ENCODE results near the gene JADE2. TPM values are rescaled to one million over a fixed set of nuclear protein-coding genes. Genes with fewer than 3 reads are reported as not detected.

Gene JADE2
- total and polyA plus RNA-seq, 2 donors (not counting 3 experiments of a cell fraction or from before 2014, with no cell fraction given) = 11.6 to 31.1 TPM

GRCh38 chr5:134489227-134489944 is 36.1 kb upstream of the JADE2 start:
- Histone ChIP-seq H3K9me1 (replicated peaks; ENCODE audit: control insufficient read depth, extremely low read depth, insufficient read depth, low read length) (no peaks in the 10 kb centered on the region), H3K4me1 (ENCODE audit: control insufficient read depth, extremely low read depth, insufficient read depth, low read length) (no peaks in the 10 kb centered on the region), H3K79me2 (ENCODE audit: control insufficient read depth, insufficient read depth, low read length) (no peaks in the 10 kb centered on the region), H3K27me3 (ENCODE audit: control insufficient read depth in 2 of 2, insufficient read depth in 2 of 2, low read length in 2 of 2) (no peaks in the 10 kb centered on the region), H3K36me3 (ENCODE audit: control insufficient read depth in 2 of 2, extremely low read depth in 1 of 2, insufficient read depth in 2 of 2, low read length in 2 of 2) (no peaks in the 10 kb centered on the region), H4K20me1 (replicated peaks; ENCODE audit: control insufficient read depth, extremely low read depth, insufficient read depth, low read length) (no peaks in the 10 kb centered on the region), H2AFZ (ENCODE audit: low read depth, low read length) (no peak overlapping the region), H3K4me2 (ENCODE audit: insufficient read depth, low read length) (no peak overlapping the region), H3K4me3 (replicated peaks in 1 of 3; ENCODE audit: insufficient read depth in 1 of 3, low read depth in 1 of 3, low read length in 3 of 3) (no peak overlapping the region), H3K9ac (replicated peaks; ENCODE audit: extremely low read depth, insufficient read depth, low read length) (no peak overlapping the region), H3K9me3 (replicated peaks; ENCODE audit: control insufficient read depth, insufficient read depth, low read length) (no peaks in the 10 kb centered on the region), H3K27ac (ENCODE audit: insufficient read depth, low read depth, low read length) (no peak overlapping the region)
- TF ChIP-seq POLR2A (IDR thresholded peaks at IDR 0.05; ENCODE audit: low read depth, low read length) (no peak), JUN (IDR thresholded peaks at IDR 0.05; ENCODE audit: borderline replicate concordance, insufficient read depth, insufficient read length, low read depth) (no peak), FOS (IDR thresholded peaks at IDR 0.05; ENCODE audit: borderline replicate concordance, insufficient read depth, low read length) (no peak), MYC (IDR thresholded peaks at IDR 0.05; ENCODE audit: low read depth, low read length) (no peak), EZH2 (IDR thresholded peaks at IDR 0.05; ENCODE audit: borderline replicate concordance, low read depth, low read length, severe bottlenecking) (no peak), MAX (IDR thresholded peaks at IDR 0.05; ENCODE audit: insufficient read depth, insufficient read length) (no peak), POLR2AphosphoS5 (IDR thresholded peaks at IDR 0.05; ENCODE audit: insufficient read depth, low read depth, low read length) (no peak), GATA2 (IDR thresholded peaks at IDR 0.05; ENCODE audit: insufficient read depth, insufficient read length, low read depth, low read length) (no peak)
- TF ChIP-seq, protein P1, sequence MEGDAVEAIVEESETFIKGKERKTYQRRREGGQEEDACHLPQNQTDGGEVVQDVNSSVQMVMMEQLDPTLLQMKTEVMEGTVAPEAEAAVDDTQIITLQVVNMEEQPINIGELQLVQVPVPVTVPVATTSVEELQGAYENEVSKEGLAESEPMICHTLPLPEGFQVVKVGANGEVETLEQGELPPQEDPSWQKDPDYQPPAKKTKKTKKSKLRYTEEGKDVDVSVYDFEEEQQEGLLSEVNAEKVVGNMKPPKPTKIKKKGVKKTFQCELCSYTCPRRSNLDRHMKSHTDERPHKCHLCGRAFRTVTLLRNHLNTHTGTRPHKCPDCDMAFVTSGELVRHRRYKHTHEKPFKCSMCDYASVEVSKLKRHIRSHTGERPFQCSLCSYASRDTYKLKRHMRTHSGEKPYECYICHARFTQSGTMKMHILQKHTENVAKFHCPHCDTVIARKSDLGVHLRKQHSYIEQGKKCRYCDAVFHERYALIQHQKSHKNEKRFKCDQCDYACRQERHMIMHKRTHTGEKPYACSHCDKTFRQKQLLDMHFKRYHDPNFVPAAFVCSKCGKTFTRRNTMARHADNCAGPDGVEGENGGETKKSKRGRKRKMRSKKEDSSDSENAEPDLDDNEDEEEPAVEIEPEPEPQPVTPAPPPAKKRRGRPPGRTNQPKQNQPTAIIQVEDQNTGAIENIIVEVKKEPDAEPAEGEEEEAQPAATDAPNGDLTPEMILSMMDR (IDR thresholded peaks at IDR 0.05; ENCODE audit: extremely low read depth in 1 of 2, insufficient read depth in 1 of 2, low read depth in 1 of 2, low read length in 2 of 2) = no peak
- no TSS peak for BruUV-seq (replicated peaks)
- no peak for DNase-seq (ENCODE audit: low read depth, low spot score)
- ChIA-PET POLR2A (no interaction called here), CTCF (no interaction called here)
- no peak for FAIRE-seq
- dilution Hi-C loops (cut with MboI; ENCODE audit: extremely low pct_ligation_motif_present, low sequenced_read_pairs) = no loop called here
- intact Hi-C loops (cut with micrococcal nuclease) = no loop called here
